MM.1S (cell line): ENCODE measurements around the gene ACKR1.
A peak's percentile ranks its signal among the peaks of the same experiment; 100 is the strongest.

Experiments used
- DNase-seq: peaks from one replicate; pipeline ENCODE4 v3.0.0-alpha.2; 2015
- H2AFZ ChIP-seq: fragments of 300-600 bp; sonication (generic); 2 replicates; pipeline ENCODE4 v1.6.0; 2016; ENCODE audit warnings: antibody characterized with exemption, low read length
- H3F3A ChIP-seq: fragments of 300-600 bp; sonication (generic); 2 replicates; pipeline ENCODE4 v1.6.1; 2016; ENCODE audit warnings: mild to moderate bottlenecking, antibody characterized with exemption, low read length, moderate library complexity, mixed read lengths; ENCODE audit not compliant: insufficient read depth
- H3K27ac ChIP-seq: fragments of 300-600 bp; sonication (generic); 2 replicates; pipeline ENCODE4 v1.5.1; 2016; ENCODE audit warnings: mild to moderate bottlenecking, low read length
- H3K27me3 ChIP-seq: fragments of 300-600 bp; sonication (generic); replicated peaks from 2 replicates; pipeline ENCODE4 v1.6.0; 2016; ENCODE audit warnings: low read length; ENCODE audit not compliant: insufficient read depth
- H3K36me3 ChIP-seq: fragments of 300-600 bp; sonication (generic); replicated peaks from 2 replicates; pipeline ENCODE4 v1.6.1; 2016; ENCODE audit warnings: mild to moderate bottlenecking, low read length, mixed read lengths; ENCODE audit not compliant: insufficient read depth
- H3K4me1 ChIP-seq: fragments of 300-600 bp; sonication (generic); 2 replicates; pipeline ENCODE4 v1.6.1; 2016; ENCODE audit warnings: low read length, mixed read lengths
- H3K4me2 ChIP-seq: fragments of 300-600 bp; sonication (generic); 2 replicates; pipeline ENCODE4 v1.6.0; 2016; ENCODE audit warnings: low read depth, low read length
- H3K4me3 ChIP-seq: fragments of 300-600 bp; sonication (generic); 2 replicates; pipeline ENCODE4 v1.5.1; 2016; ENCODE audit warnings: low read length, mixed read lengths
- H3K79me2 ChIP-seq: fragments of 300-600 bp; sonication (generic); 2 replicates; pipeline ENCODE4 v1.6.1; 2016; ENCODE audit warnings: mixed run types, low read length, mixed read lengths
- H3K9ac ChIP-seq: fragments of 300-600 bp; sonication (generic); 2 replicates; pipeline ENCODE4 v1.6.1; 2016; ENCODE audit warnings: low read length, mixed read lengths
- H3K9me2 ChIP-seq: fragments of 300-600 bp; sonication (generic); replicated peaks from 2 replicates; pipeline ENCODE4 v1.6.1; 2016; ENCODE audit warnings: mild to moderate bottlenecking, low read length, mixed read lengths; ENCODE audit not compliant: insufficient read depth
- H3K9me3 ChIP-seq: fragments of 300-600 bp; sonication (generic); replicated peaks from 2 replicates; pipeline ENCODE4 v1.6.1; 2016; ENCODE audit warnings: mild to moderate bottlenecking, low read length, mixed read lengths; ENCODE audit not compliant: insufficient read depth
- H4K20me1 ChIP-seq: fragments of 300-600 bp; sonication (generic); 2 replicates; pipeline ENCODE4 v1.6.1; 2016; ENCODE audit warnings: mild to moderate bottlenecking, low read length, moderate library complexity, mixed read lengths; ENCODE audit not compliant: insufficient read depth
- CTCF ChIP-seq: fragments of 300-600 bp; sonication (generic); IDR thresholded peaks from 2 replicates; pipeline ENCODE4 v1.5.1; 2016; ENCODE audit warnings: antibody characterized with exemption, low read length, mixed read lengths
- EZH2 ChIP-seq: fragments of 300-600 bp; sonication (generic); optimal IDR thresholded peaks from 2 replicates; pipeline ENCODE3; 2017; ENCODE audit warnings: low read depth, mild to moderate bottlenecking, antibody characterized with exemption, low read length, mixed read lengths
- EZH2phosphoT487 ChIP-seq: fragments of 300-600 bp; sonication (generic); IDR thresholded peaks from 2 replicates; pipeline ENCODE4 v1.6.1; 2018; ENCODE audit warnings: antibody characterized with exemption, low read length

Gene ACKR1

DNA sequence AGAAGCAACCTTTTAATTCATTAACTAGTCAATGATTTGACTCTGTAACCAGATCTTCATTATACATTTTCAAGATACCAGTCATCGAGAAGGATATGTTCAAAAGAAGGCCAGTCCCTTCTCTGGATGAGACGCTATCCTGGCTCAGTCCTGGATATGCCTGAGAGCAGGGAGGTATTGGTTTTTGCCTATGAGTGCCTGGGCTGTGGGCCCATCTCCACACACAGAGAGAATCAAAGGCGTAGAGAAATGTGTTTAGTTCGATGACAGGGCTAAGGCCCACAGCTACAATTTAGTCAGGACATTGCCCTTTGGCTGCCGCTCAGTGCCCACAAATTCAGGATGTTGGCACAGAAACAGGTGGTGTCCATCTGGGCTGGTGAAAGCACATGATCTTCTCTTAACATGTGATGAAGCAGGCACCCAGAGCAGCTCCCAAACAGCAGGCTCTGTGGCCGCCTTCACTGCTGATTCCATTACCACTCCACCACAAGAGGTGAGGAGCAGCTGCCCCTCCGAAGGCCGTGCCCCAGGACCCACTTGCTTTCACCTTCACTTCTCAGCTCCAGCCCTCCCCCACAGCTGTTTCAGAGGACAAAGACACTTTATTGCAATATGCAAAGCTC, 24.7 kb downstream of the ACKR1 start:
- DNase-seq, result no peak
- H2AFZ ChIP-seq, result no peak overlapping the region
- no peak overlapping the region for H3K27ac ChIP-seq
- TF ChIP-seq EZH2 (no peak), EZH2phosphoT487 (no peak), CTCF (no peak)
- H3K4me3 ChIP-seq, result no peak overlapping the region
- no peaks in the 10 kb centered on the region for H3K4me1 ChIP-seq
- no peak overlapping the region for H3K9ac ChIP-seq
- no peak overlapping the region for H3K4me2 ChIP-seq
- no peaks in the 10 kb centered on the region; the same call in 1 of the 2 replicates for H3K9me3 ChIP-seq
- H3K36me3 ChIP-seq, result no peaks in the 10 kb centered on the region
- H3F3A ChIP-seq, result no peaks in the 10 kb centered on the region
- H4K20me1 ChIP-seq, result no peaks in the 10 kb centered on the region
- H3K79me2 ChIP-seq, result no peaks in the 10 kb centered on the region
- no peaks in the 10 kb centered on the region for H3K27me3 ChIP-seq
- H3K9me2 ChIP-seq, result no peaks in the 10 kb centered on the region

GRCh38 chr1:159229896-159230295, 25.2 kb downstream of the ACKR1 start:
- TF ChIP-seq EZH2phosphoT487 (no peak), CTCF (no peak), EZH2 (no peak)
- H2AFZ ChIP-seq, result no peak overlapping the region

DNA sequence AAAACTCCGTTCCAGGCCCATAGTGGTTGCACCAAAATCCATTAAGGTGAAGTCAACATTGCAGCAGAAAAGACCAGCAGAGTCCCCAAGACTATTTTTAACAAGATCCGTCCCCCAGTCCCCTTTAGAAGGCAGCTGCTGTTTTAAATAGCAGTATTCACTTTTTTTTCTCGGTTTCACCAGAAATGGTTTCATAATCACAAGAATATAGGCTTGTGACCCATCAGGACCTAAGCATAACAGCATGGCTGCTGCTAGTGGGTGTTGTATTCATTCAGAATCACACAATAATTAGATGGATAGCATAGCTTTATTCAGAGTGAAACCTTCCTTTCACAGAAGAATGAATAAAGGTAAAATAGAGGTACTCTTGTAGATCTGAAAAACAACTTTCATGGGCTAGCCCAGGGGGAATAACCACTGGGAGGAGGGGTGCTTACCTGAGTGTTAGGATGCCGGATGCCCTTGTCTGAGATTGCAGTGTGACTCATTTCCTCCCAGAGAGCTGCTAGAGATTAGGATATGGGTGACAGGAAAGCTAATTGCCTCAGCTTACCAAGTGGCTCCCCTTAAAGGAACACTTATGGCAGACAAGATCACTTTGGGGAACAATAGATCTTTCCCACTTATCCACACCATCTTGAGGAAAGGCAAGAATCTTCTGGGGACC, 35.0 kb downstream of the ACKR1 start:
- H3K4me2 ChIP-seq, result peak overlapping the region; percentile 59
- H3K4me1 ChIP-seq, result peaks cover 24% of the 10 kb centered on the region
- no peak for TF ChIP-seq EZH2
- TF ChIP-seq EZH2phosphoT487, result no peak
- no peak for TF ChIP-seq CTCF
- no peak overlapping the region for H3K9ac ChIP-seq
- no peaks in the 10 kb centered on the region for H4K20me1 ChIP-seq
- no peaks in the 10 kb centered on the region for H3K36me3 ChIP-seq
- H2AFZ ChIP-seq, result no peak overlapping the region
- peak overlapping the region; percentile 5; the same call in 1 of the 2 replicates for H3K27ac ChIP-seq
- H3K79me2 ChIP-seq, result no peaks in the 10 kb centered on the region
- DNase-seq, result peak; percentile 89
- H3K27me3 ChIP-seq, result peaks cover 4% of the 10 kb centered on the region; the same call in 1 of the 2 replicates
- no peaks in the 10 kb centered on the region for H3K9me3 ChIP-seq
- no peaks in the 10 kb centered on the region for H3K9me2 ChIP-seq
- peaks cover 14% of the 10 kb centered on the region for H3F3A ChIP-seq
- peak overlapping the region; percentile 12 for H3K4me3 ChIP-seq

More at GRCh38 chr1:159229896-159230295, 25.2 kb downstream of the ACKR1 start:
- no peaks in the 10 kb centered on the region; the same call in 1 of the 2 replicates for H3K9me3 ChIP-seq
- H3K36me3 ChIP-seq, result no peaks in the 10 kb centered on the region
- H3K27ac ChIP-seq, result no peak overlapping the region
- H3K79me2 ChIP-seq, result no peaks in the 10 kb centered on the region
- no peak overlapping the region for H3K4me2 ChIP-seq
- H4K20me1 ChIP-seq, result no peaks in the 10 kb centered on the region
- H3K9me2 ChIP-seq, result no peaks in the 10 kb centered on the region
- H3K9ac ChIP-seq, result no peak overlapping the region
- no peaks in the 10 kb centered on the region for H3K27me3 ChIP-seq
- H3K4me1 ChIP-seq, result no peaks in the 10 kb centered on the region
- no peak for DNase-seq
- no peaks in the 10 kb centered on the region for H3F3A ChIP-seq
- H3K4me3 ChIP-seq, result no peak overlapping the region
